ENCODE results near the gene IDH2. TPM values are rescaled to one million over a fixed set of nuclear protein-coding genes. Genes with fewer than 3 reads are reported as not detected.

Gene IDH2
- total RNA-seq, 1 experiment from 2014 or later = 94.1 TPM

- CTCF ChIA-PET = no interaction called here
- Histone ChIP-seq H3K9me2 (replicated peaks; ENCODE audit: low read length) (no peaks in the 10 kb centered on the region), H3K27ac (ENCODE audit: low read length) (no peak overlapping the region), H2AFZ (ENCODE audit: low read length) (no peak overlapping the region), H3K4me1 (ENCODE audit: insufficient read depth, low read length) (no peaks in the 10 kb centered on the region), H3K27me3 (ENCODE audit: low read length) (no peaks in the 10 kb centered on the region), H3K4me2 (ENCODE audit: low read length) (no peak overlapping the region), H3K36me3 (ENCODE audit: low read depth, low read length) (no peaks in the 10 kb centered on the region), H3K9me3 (ENCODE audit: low read length) (no peaks in the 10 kb centered on the region), H3F3A (ENCODE audit: low read length, unreplicated experiment) (no peaks in the 10 kb centered on the region), H3K79me2 (ENCODE audit: low read length) (no peaks in the 10 kb centered on the region), H3K4me3 (ENCODE audit: low read length) (no peak overlapping the region), H4K20me1 (ENCODE audit: low read length) (no peaks in the 10 kb centered on the region), H3K9ac (ENCODE audit: low read length) (no peak overlapping the region)
- DNase-seq (peak; percentile 19), ATAC-seq (no peak)
- no TSS peak for BruUV-seq (replicated peaks)
- TF ChIP-seq CTCF (conservative IDR thresholded peaks at IDR 0.05; ENCODE audit: low read depth, low read length) (no peak), EZH2 (IDR thresholded peaks at IDR 0.05; ENCODE audit: low read length, unreplicated experiment) (no peak)
- POLR2A ChIA-PET (ENCODE audit: unreplicated experiment) = no interaction called here
- intact Hi-C loops (cut with micrococcal nuclease) = no loop called here
Observed at GRCh38 chr15:90062462-90062932, 39.8 kb downstream of the IDH2 start.

- H3K79me2 ChIP-seq (ENCODE audit: low read length) = no peaks in the 10 kb centered on the region
- no peaks in the 10 kb centered on the region for H3K9me3 ChIP-seq (ENCODE audit: low read length)
- H3K27ac ChIP-seq (ENCODE audit: low read length) = no peak overlapping the region
- H3K9me2 ChIP-seq (replicated peaks; ENCODE audit: low read length) = no peaks in the 10 kb centered on the region
- no peak overlapping the region for H2AFZ ChIP-seq (ENCODE audit: low read length)
- H4K20me1 ChIP-seq (ENCODE audit: low read length) = no peaks in the 10 kb centered on the region
- no peak overlapping the region for H3K4me2 ChIP-seq (ENCODE audit: low read length)
- TF ChIP-seq EZH2phosphoT487 (IDR thresholded peaks at IDR 0.05; ENCODE audit: borderline replicate concordance, low read length) (no peak), CTCF (conservative IDR thresholded peaks at IDR 0.05; ENCODE audit: low read depth, low read length) (no peak), EZH2 (IDR thresholded peaks at IDR 0.05; ENCODE audit: low read length, unreplicated experiment) (no peak)
- ATAC-seq (no peak), DNase-seq (no peak)
- H3F3A ChIP-seq (ENCODE audit: low read length, unreplicated experiment) = no peaks in the 10 kb centered on the region
- H3K36me3 ChIP-seq (ENCODE audit: low read depth, low read length) = no peaks in the 10 kb centered on the region
- no peak overlapping the region for H3K9ac ChIP-seq (ENCODE audit: low read length)
- H3K4me1 ChIP-seq (ENCODE audit: insufficient read depth, low read length) = no peaks in the 10 kb centered on the region
- ChIA-PET POLR2A (ENCODE audit: unreplicated experiment) (no interaction called here), CTCF (interaction anchor here (1.1 kb wide), 1 partner anchor 57 kb away, joined by 3 read pairs; no protein-coding TSS in a partner anchor)
- no peaks in the 10 kb centered on the region for H3K27me3 ChIP-seq (ENCODE audit: low read length)
- intact Hi-C loops (cut with micrococcal nuclease) = no loop called here
- BruUV-seq (replicated peaks) = no TSS peak
- no peak overlapping the region for H3K4me3 ChIP-seq (ENCODE audit: low read length)
Observed at GRCh38 chr15:90062023-90062442, 40.2 kb downstream of the IDH2 start.

GRCh38 chr15:90060797-90061196 lies 41.5 kb downstream of the IDH2 start:
- no peaks in the 10 kb centered on the region for H3K36me3 ChIP-seq (ENCODE audit: low read depth, low read length)
- intact Hi-C loops (cut with micrococcal nuclease) = no loop called here
- POLR2A ChIA-PET (ENCODE audit: unreplicated experiment) = no interaction called here

More at GRCh38 chr15:90060797-90061196, 41.5 kb downstream of the IDH2 start:
- Histone ChIP-seq H3K9me3 (ENCODE audit: low read length) (no peaks in the 10 kb centered on the region), H3K4me2 (ENCODE audit: low read length) (no peak overlapping the region), H3F3A (ENCODE audit: low read length, unreplicated experiment) (no peaks in the 10 kb centered on the region), H3K27ac (ENCODE audit: low read length) (no peak overlapping the region), H3K27me3 (ENCODE audit: low read length) (no peaks in the 10 kb centered on the region), H3K9ac (ENCODE audit: low read length) (no peak overlapping the region), H2AFZ (ENCODE audit: low read length) (no peak overlapping the region), H4K20me1 (ENCODE audit: low read length) (no peaks in the 10 kb centered on the region), H3K4me3 (ENCODE audit: low read length) (no peak overlapping the region), H3K9me2 (replicated peaks; ENCODE audit: low read length) (no peaks in the 10 kb centered on the region), H3K4me1 (ENCODE audit: insufficient read depth, low read length) (no peaks in the 10 kb centered on the region), H3K79me2 (ENCODE audit: low read length) (no peaks in the 10 kb centered on the region)
- CTCF ChIA-PET = no interaction called here
- DNase-seq = no peak
- no peak for TF ChIP-seq EZH2 (IDR thresholded peaks at IDR 0.05; ENCODE audit: low read length, unreplicated experiment)
- TF ChIP-seq EZH2phosphoT487 (IDR thresholded peaks at IDR 0.05; ENCODE audit: borderline replicate concordance, low read length) = no peak
- no peak for TF ChIP-seq CTCF (conservative IDR thresholded peaks at IDR 0.05; ENCODE audit: low read depth, low read length)
- no TSS peak for BruUV-seq (replicated peaks)
- ATAC-seq = no peak
